K562 (cell line): Measurements from ENCODE around the gene FLAD1. TPM values are rescaled to one million over a fixed set of nuclear protein-coding genes. Genes with fewer than 3 reads are reported as not detected.

ENCODE experiments used
- ATF7 ChIP-seq: fragments of 450-650 bp; IDR thresholded peaks from 2 replicates; pipeline ENCODE4 v1.7.1; 2014; ENCODE audit warnings: mild to moderate bottlenecking, moderate library complexity
- DEAF1 ChIP-seq: fragments of 450-650 bp; formaldehyde crosslinking; IDR thresholded peaks from 2 replicates; pipeline ENCODE4 v1.4.0; 2020; ENCODE audit warnings: mild to moderate bottlenecking, moderate library complexity
- HMGXB4 ChIP-seq: sonication (generic); formaldehyde crosslinking; IDR thresholded peaks from 2 replicates; pipeline ENCODE4 v1.8.1; 2023; ENCODE audit warnings: mild to moderate bottlenecking, missing genetic modification reagents
- MXI1 ChIP-seq: IDR thresholded peaks from 2 replicates; pipeline ENCODE4 v1.6.1; 2011; ENCODE audit warnings: low read depth, mild to moderate bottlenecking, improper control_type of control experiment, low read length
- NONO ChIP-seq, 2 experiments: fragments of 200-400 bp in 1 of 2; fragments of 450-650 bp in 1 of 2; formaldehyde crosslinking in 1 of 2; IDR thresholded peaks; 2 replicates each; pipeline ENCODE4 v1.6.1; 2017; ENCODE audit warnings: low read depth in 2 of 2, mild to moderate bottlenecking in 2 of 2, moderate library complexity in 2 of 2, low read length in 1 of 2
- POLR2G ChIP-seq: fragments of 200-400 bp; formaldehyde crosslinking; IDR thresholded peaks from 2 replicates; pipeline ENCODE4 v1.6.1; 2017; ENCODE audit warnings: low read depth, mild to moderate bottlenecking, antibody characterized with exemption, low read length, moderate library complexity
- RAD51 ChIP-seq: fragments of 450-650 bp; IDR thresholded peaks from 2 replicates; pipeline ENCODE4 v1.7.1; 2016; ENCODE audit warnings: low read depth, mild to moderate bottlenecking, borderline replicate concordance
- SMAD3 ChIP-seq: fragments of 450-650 bp; formaldehyde crosslinking; conservative IDR thresholded peaks from 2 replicates; pipeline ENCODE4 v1.4.0; 2020; ENCODE audit warnings: mild to moderate bottlenecking
- ZBTB8A ChIP-seq: fragments of 450-650 bp; IDR thresholded peaks from 2 replicates; pipeline ENCODE4 v1.6.1; 2018; ENCODE audit warnings: mild to moderate bottlenecking, moderate library complexity; ENCODE audit not compliant: partially characterized antibody
- ZNF57 ChIP-seq: fragments of 450-650 bp; formaldehyde crosslinking; IDR thresholded peaks from 2 replicates; pipeline ENCODE4 v1.4.0; 2020; ENCODE audit warnings: mild to moderate bottlenecking, moderate library complexity
- polyA plus RNA-seq, 8 experiments: library from polyadenylated mRNA; depleted of rRNA in 4 of 8; stranded (reverse) in 5 of 8; unstranded in 3 of 8; fragments of >200 nt; fragmentation: Nextera tagmentation in 2 of 8; fragmentation: Illumina TruSeq in 1 of 8; extraction: Ambion mirVana in 2 of 8; extraction: Trizol in 1 of 8; gene quantifications; 2 replicates each; pipeline versions ENCODE4 v1.2.1 to v1.2.3, GENCODE V29; 2011 to 2014; ENCODE audit warnings: inconsistent platforms in 1 of 8, missing spikeins in 1 of 8
- total RNA-seq, 7 experiments: library from RNA; depleted of rRNA in 6 of 7; stranded (reverse); fragments of >200 nt in 6 of 7; fragmentation: Illumina TruSeq in 2 of 7; extraction: Trizol in 2 of 7; gene quantifications; 2 replicates each; pipeline versions ENCODE4 v1.2.1 to v1.2.3, GENCODE V29; 2011 to 2021; ENCODE audit warnings: low replicate concordance in 1 of 7
- TF ChIP-seq, protein P1 (sequence below), 2 experiments: fragments of 450-650 bp in 1 of 2; sonication (generic) in 1 of 2; formaldehyde crosslinking in 1 of 2; IDR thresholded peaks in 1 of 2; conservative IDR thresholded peaks in 1 of 2; 2 replicates each; pipeline versions ENCODE4 v1.6.1 to v1.8.1; 2016 to 2023; ENCODE audit warnings: mild to moderate bottlenecking in 2 of 2, moderate library complexity in 2 of 2, inconsistent platforms in 1 of 2, missing genetic modification reagents in 1 of 2
- TF ChIP-seq, protein P2 (sequence below), 2 experiments: fragments of 150-350 bp in 1 of 2; IDR thresholded peaks; 2 replicates each; pipeline ENCODE4 v1.6.1; 2012 to 2016; ENCODE audit warnings: low read depth in 2 of 2, low read length in 2 of 2, mild to moderate bottlenecking in 1 of 2, moderate library complexity in 1 of 2
- TF ChIP-seq, protein P3 (sequence below): sonication (generic); formaldehyde crosslinking; IDR thresholded peaks from 2 replicates; pipeline ENCODE4 v1.8.0; 2023; ENCODE audit warnings: mild to moderate bottlenecking, missing genetic modification reagents

Gene FLAD1
- total and polyA plus RNA-seq, 9 of the 15 experiments (the other 6 are each of a cell fraction or from before 2014, with no cell fraction given) = 24.9 to 85.8 (median 67.0) TPM

GRCh38 chr1:155001675-155002463 lies 18.7 kb downstream of the FLAD1 start (continued):
- no peak for TF ChIP-seq DEAF1
- no peak for TF ChIP-seq POLR2G
- TF ChIP-seq ZNF57 (CRISPR knock-in tag) = no peak
- TF ChIP-seq, protein P1, sequence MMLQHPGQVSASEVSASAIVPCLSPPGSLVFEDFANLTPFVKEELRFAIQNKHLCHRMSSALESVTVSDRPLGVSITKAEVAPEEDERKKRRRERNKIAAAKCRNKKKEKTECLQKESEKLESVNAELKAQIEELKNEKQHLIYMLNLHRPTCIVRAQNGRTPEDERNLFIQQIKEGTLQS (IDR thresholded peaks at IDR 0.05) = no peak
- TF ChIP-seq, protein P1 (CRISPR knock-in tag; conservative IDR thresholded peaks at IDR 0.05) = no peak
- TF ChIP-seq HMGXB4 (CRISPR knock-in tag) = no peak
- TF ChIP-seq ATF7 = peak; percentile 56; the same call in 1 of the 2 replicates
- no peak for TF ChIP-seq ZBTB8A
- 0 out of 4 replicates have a peak, but pooled peaks of 1 of the 2 experiments have one; percentile 65 for TF ChIP-seq NONO (IDR thresholded peaks at IDR 0.05; ENCODE audit: low read depth in 2 of 2, low read length in 1 of 2)
- TF ChIP-seq, protein P2, sequence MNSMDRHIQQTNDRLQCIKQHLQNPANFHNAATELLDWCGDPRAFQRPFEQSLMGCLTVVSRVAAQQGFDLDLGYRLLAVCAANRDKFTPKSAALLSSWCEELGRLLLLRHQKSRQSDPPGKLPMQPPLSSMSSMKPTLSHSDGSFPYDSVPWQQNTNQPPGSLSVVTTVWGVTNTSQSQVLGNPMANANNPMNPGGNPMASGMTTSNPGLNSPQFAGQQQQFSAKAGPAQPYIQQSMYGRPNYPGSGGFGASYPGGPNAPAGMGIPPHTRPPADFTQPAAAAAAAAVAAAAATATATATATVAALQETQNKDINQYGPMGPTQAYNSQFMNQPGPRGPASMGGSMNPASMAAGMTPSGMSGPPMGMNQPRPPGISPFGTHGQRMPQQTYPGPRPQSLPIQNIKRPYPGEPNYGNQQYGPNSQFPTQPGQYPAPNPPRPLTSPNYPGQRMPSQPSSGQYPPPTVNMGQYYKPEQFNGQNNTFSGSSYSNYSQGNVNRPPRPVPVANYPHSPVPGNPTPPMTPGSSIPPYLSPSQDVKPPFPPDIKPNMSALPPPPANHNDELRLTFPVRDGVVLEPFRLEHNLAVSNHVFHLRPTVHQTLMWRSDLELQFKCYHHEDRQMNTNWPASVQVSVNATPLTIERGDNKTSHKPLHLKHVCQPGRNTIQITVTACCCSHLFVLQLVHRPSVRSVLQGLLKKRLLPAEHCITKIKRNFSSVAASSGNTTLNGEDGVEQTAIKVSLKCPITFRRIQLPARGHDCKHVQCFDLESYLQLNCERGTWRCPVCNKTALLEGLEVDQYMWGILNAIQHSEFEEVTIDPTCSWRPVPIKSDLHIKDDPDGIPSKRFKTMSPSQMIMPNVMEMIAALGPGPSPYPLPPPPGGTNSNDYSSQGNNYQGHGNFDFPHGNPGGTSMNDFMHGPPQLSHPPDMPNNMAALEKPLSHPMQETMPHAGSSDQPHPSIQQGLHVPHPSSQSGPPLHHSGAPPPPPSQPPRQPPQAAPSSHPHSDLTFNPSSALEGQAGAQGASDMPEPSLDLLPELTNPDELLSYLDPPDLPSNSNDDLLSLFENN (IDR thresholded peaks at IDR 0.05; ENCODE audit: low read depth in 2 of 2, low read length in 2 of 2) = no peak; a peak in 1 of 4 replicates
- TF ChIP-seq, protein P3, sequence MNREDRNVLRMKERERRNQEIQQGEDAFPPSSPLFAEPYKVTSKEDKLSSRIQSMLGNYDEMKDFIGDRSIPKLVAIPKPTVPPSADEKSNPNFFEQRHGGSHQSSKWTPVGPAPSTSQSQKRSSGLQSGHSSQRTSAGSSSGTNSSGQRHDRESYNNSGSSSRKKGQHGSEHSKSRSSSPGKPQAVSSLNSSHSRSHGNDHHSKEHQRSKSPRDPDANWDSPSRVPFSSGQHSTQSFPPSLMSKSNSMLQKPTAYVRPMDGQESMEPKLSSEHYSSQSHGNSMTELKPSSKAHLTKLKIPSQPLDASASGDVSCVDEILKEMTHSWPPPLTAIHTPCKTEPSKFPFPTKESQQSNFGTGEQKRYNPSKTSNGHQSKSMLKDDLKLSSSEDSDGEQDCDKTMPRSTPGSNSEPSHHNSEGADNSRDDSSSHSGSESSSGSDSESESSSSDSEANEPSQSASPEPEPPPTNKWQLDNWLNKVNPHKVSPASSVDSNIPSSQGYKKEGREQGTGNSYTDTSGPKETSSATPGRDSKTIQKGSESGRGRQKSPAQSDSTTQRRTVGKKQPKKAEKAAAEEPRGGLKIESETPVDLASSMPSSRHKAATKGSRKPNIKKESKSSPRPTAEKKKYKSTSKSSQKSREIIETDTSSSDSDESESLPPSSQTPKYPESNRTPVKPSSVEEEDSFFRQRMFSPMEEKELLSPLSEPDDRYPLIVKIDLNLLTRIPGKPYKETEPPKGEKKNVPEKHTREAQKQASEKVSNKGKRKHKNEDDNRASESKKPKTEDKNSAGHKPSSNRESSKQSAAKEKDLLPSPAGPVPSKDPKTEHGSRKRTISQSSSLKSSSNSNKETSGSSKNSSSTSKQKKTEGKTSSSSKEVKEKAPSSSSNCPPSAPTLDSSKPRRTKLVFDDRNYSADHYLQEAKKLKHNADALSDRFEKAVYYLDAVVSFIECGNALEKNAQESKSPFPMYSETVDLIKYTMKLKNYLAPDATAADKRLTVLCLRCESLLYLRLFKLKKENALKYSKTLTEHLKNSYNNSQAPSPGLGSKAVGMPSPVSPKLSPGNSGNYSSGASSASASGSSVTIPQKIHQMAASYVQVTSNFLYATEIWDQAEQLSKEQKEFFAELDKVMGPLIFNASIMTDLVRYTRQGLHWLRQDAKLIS (CRISPR knock-in tag) = 0 out of 2 replicates have a peak, but pooled peaks have one; percentile 66
- no peak for TF ChIP-seq SMAD3 (CRISPR knock-in tag)
- no peak for TF ChIP-seq RAD51
- TF ChIP-seq MXI1 = peak; percentile 26; the same call in 1 of the 2 replicates
